OCI-LY3 (cell line): ENCODE data around the gene TAF4.

Experiments
- H2AFZ ChIP-seq: fragments of 200-600, 300-600 bp; shearing (Covaris generic); 2 replicates; pipeline ENCODE4 v1.6.0; 2014; ENCODE audit warnings: antibody characterized with exemption, low read depth, low read length
- H3K27ac ChIP-seq: fragments of 200-600, 300-600 bp; sonication (generic); 2 replicates; pipeline ENCODE4 v1.5.1; 2014; ENCODE audit warnings: mild to moderate bottlenecking, low read length, moderate library complexity, mixed read lengths
- H3K27me3 ChIP-seq: fragments of 200-600, 300-600 bp; sonication (generic); 2 replicates; pipeline ENCODE4 v1.6.1; 2014; ENCODE audit warnings: low read depth, low read length, mixed read lengths
- H3K36me3 ChIP-seq: fragments of 200-600, 300-600 bp; sonication (generic); replicated peaks from 2 replicates; pipeline ENCODE3; 2014; ENCODE audit warnings: low read depth, low read length, mixed read lengths
- H3K4me1 ChIP-seq: fragments of 300-600, 200-600 bp; sonication (generic); 2 replicates; pipeline ENCODE4 v1.6.1; 2014; ENCODE audit warnings: low read length, mixed read lengths
- H3K4me2 ChIP-seq: fragments of 200-600, 300-600 bp; sonication (generic); 2 replicates; pipeline ENCODE4 v1.6.1; 2014; ENCODE audit warnings: low read length, mixed read lengths
- H3K4me3 ChIP-seq: fragments of 300-600, 200-600 bp; sonication (generic); 2 replicates; pipeline ENCODE4 v1.5.1; 2014; ENCODE audit warnings: antibody characterized with exemption, mild to moderate bottlenecking, low read length, moderate library complexity
- H3K79me2 ChIP-seq: fragments of 300-600, 200-600 bp; shearing (Covaris generic); 2 replicates; pipeline ENCODE4 v1.6.1; 2014; ENCODE audit warnings: mild to moderate bottlenecking, low read length, mixed read lengths
- H3K9ac ChIP-seq: fragments of 300-600, 200-600 bp; shearing (Covaris generic); 2 replicates; pipeline ENCODE4 v1.6.0; 2014; ENCODE audit warnings: mild to moderate bottlenecking, low read length, moderate library complexity
- H3K9me3 ChIP-seq: fragments of 200-600, 300-600 bp; shearing (Covaris generic); 2 replicates; pipeline ENCODE4 v1.6.1; 2014; ENCODE audit warnings: low read length, mixed read lengths; ENCODE audit not compliant: insufficient read depth
- H4K20me1 ChIP-seq: fragments of 200-600, 300-600 bp; sonication (generic); 2 replicates; pipeline ENCODE4 v1.6.1; 2016; ENCODE audit warnings: low read length, mixed read lengths; ENCODE audit not compliant: insufficient read depth
- EZH2phosphoT487 ChIP-seq: fragments of 200-600 bp; shearing (Covaris generic); IDR thresholded peaks from 2 replicates; pipeline ENCODE4 v1.6.1; 2018; ENCODE audit warnings: antibody characterized with exemption, mixed run types, low read depth
- TF ChIP-seq, protein P1 (sequence below): fragments of 200-600, 300-600 bp; sonication (generic); IDR thresholded peaks from 2 replicates; pipeline ENCODE4 v1.5.1; 2014; ENCODE audit warnings: antibody characterized with exemption, low read length, low read depth

The TAF4 gene

DNA sequence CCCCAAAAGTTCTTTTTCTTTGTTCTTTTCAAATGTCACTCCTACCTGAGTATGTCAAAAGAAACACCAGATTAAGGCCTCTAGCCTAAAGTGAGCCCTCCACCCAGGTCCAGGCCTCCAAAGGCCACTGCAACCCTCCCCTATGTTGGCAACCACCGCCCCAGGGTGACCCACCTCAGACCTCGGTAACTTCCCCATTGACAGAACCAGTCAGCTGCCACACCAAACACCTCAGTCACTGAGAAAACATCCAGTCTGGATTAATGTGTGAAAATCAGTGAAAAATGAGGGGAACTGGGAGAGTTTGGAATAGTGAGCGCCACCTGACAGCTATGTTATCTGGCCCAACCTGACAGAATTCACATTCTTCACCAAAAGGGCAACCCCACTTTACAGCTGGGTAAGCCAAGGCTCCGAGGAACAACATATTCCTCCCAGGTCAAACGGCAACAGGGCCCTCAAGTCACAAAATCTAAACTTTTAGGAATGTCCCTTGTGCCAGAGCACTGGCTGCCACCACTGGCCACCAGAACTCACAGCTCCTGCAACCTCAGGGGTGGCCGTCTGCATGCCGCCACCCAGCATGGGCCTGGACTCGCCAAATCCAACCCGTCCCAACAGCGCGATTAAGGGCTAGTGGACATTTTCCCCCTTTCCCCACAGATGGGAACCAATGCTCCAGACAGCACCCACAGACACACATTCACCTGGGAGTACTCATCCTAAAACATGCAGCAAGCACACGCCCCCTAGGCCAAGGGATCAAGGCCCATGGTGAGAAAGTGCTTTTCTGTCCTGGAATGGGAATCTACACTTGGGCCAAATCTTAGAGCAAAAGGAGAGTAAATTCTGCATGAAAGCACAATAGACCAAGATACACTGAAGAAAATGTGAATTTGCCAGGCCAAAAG lies 4.8 kb downstream of the TAF4 start:
- Histone ChIP-seq H3K36me3 (peaks cover 22% of the 10 kb centered on the region), H3K9ac (no peak overlapping the region), H3K27ac (no peak overlapping the region), H3K4me1 (peaks cover 7% of the 10 kb centered on the region), H4K20me1 (peaks cover 68% of the 10 kb centered on the region), H3K4me2 (no peak overlapping the region), H3K4me3 (no peak overlapping the region), H3K9me3 (no peaks in the 10 kb centered on the region), H3K27me3 (no peaks in the 10 kb centered on the region), H3K79me2 (peaks cover 77% of the 10 kb centered on the region), H2AFZ (no peak overlapping the region)
- TF ChIP-seq EZH2phosphoT487, result no peak

DNA sequence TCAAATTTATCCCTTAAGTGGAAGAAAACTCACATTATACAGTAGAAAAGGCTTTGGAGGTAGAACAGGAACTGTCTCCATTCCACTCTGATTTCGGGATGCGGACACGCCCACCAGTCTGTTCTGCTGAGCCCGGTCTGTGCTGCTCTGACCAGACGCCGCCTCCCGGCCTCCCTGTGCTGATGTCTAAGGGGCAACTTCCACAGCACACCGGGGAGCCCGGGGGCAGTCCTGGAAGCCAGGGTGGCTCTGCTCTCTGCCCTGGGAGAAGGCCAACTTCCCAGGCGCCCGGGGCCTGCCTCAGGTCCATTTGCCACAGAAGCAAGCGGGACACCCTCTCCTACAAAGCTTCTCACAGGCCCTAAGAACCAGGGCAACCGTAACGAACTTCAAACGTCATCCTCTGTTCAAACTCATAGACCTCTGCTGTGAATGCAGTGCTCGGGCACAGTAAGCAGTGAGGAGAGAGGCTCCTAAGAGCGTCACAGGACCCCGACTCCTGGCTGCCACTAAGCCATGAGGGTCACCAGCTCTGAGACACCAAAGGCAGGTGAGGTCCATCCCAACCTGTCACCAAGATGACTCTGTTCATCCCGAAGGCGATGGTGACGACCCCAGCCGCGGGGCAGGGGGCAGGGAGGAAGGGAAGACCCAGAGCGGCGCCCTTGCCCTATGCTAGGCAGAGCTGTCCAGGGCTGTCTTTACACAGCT lies 5.6 kb downstream of the TAF4 start:
- Histone ChIP-seq H3K4me1 (peaks cover 7% of the 10 kb centered on the region), H3K9ac (no peak overlapping the region)

DNA sequence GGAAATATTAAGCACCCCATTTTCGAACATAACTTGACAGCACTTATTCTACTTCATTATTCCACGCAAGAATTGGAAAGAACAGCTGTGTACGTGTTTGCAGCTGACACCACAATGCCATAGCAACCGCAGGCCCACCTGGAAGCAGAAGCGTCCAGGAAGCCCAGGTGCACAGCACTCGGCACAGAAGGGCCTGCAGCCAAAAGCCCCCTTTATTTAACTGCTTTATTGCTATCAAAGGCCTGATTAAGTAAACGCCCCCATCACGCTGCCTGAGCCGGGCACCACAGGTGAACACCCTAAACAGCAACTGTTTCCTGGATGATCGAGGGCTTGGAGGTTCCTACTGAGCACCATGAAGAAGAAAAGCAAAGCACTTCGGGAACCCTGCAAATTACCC lies 6.3 kb downstream of the TAF4 start:
- peaks cover 7% of the 10 kb centered on the region for H3K4me1 ChIP-seq
- no peak for TF ChIP-seq EZH2phosphoT487
- TF ChIP-seq, protein P1, sequence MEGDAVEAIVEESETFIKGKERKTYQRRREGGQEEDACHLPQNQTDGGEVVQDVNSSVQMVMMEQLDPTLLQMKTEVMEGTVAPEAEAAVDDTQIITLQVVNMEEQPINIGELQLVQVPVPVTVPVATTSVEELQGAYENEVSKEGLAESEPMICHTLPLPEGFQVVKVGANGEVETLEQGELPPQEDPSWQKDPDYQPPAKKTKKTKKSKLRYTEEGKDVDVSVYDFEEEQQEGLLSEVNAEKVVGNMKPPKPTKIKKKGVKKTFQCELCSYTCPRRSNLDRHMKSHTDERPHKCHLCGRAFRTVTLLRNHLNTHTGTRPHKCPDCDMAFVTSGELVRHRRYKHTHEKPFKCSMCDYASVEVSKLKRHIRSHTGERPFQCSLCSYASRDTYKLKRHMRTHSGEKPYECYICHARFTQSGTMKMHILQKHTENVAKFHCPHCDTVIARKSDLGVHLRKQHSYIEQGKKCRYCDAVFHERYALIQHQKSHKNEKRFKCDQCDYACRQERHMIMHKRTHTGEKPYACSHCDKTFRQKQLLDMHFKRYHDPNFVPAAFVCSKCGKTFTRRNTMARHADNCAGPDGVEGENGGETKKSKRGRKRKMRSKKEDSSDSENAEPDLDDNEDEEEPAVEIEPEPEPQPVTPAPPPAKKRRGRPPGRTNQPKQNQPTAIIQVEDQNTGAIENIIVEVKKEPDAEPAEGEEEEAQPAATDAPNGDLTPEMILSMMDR, result no peak
- H3K9ac ChIP-seq, result no peak overlapping the region
- H3K27me3 ChIP-seq, result no peaks in the 10 kb centered on the region
- H3K4me2 ChIP-seq, result no peak overlapping the region
- no peaks in the 10 kb centered on the region for H3K9me3 ChIP-seq
- no peak overlapping the region for H2AFZ ChIP-seq
- H3K4me3 ChIP-seq, result no peak overlapping the region
- H3K79me2 ChIP-seq, result peaks cover 89% of the 10 kb centered on the region
- H3K36me3 ChIP-seq, result peaks cover 22% of the 10 kb centered on the region
- peaks cover 83% of the 10 kb centered on the region for H4K20me1 ChIP-seq
- no peak overlapping the region for H3K27ac ChIP-seq

More for the DNA sequence above, 5.6 kb downstream of the TAF4 start:
- no peaks in the 10 kb centered on the region for H3K9me3 ChIP-seq
- H3K27ac ChIP-seq, result no peak overlapping the region
- no peak overlapping the region for H3K4me2 ChIP-seq
- no peak for TF ChIP-seq EZH2phosphoT487
- TF ChIP-seq, protein P1, result no peak
- H3K4me3 ChIP-seq, result no peak overlapping the region
- peaks cover 76% of the 10 kb centered on the region for H4K20me1 ChIP-seq
- peaks cover 85% of the 10 kb centered on the region for H3K79me2 ChIP-seq
- no peaks in the 10 kb centered on the region for H3K27me3 ChIP-seq
- no peak overlapping the region for H2AFZ ChIP-seq
- H3K36me3 ChIP-seq, result peaks cover 22% of the 10 kb centered on the region

DNA sequence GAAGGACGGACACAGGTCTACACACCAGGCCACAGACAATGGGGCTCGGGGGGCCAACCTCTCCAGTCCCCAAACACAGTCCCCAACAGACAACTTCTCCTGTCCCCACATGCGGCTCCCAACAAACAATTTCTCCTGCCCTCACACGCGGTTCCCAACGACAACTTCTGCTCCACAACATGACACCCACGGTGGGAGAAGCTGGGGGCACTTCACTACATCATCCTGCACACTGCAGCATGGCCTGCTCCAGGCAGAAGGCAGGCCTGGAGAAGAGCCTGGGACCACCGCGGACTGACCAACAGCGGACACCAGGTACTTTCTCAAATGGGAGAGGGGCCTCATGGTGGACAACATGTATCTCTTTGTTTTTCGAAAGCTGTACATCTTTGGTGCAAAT lies 6.7 kb downstream of the TAF4 start:
- no peak overlapping the region for H3K9ac ChIP-seq
- H3K4me3 ChIP-seq, result no peak overlapping the region
- H3K9me3 ChIP-seq, result no peaks in the 10 kb centered on the region
- peaks cover 2% of the 10 kb centered on the region for H3K4me1 ChIP-seq
- peaks cover 22% of the 10 kb centered on the region for H3K36me3 ChIP-seq
- no peak overlapping the region for H3K4me2 ChIP-seq
- peaks cover 83% of the 10 kb centered on the region for H4K20me1 ChIP-seq
- TF ChIP-seq, protein P1, result no peak
- no peak for TF ChIP-seq EZH2phosphoT487
- no peak overlapping the region for H3K27ac ChIP-seq
- no peaks in the 10 kb centered on the region for H3K27me3 ChIP-seq
- peaks cover 89% of the 10 kb centered on the region for H3K79me2 ChIP-seq
- no peak overlapping the region for H2AFZ ChIP-seq
